ENCODE results near the gene TEX22.

TEX22 gene

GRCh38 chr14:105389534-105389933, 8.8 kb upstream of the TEX22 start:
- no peak overlapping the region for H3K4me3 ChIP-seq (replicated peaks in 1 of 2; ENCODE audit: low read depth in 2 of 2, low read length in 2 of 2)
- DNase-seq (ENCODE audit: low read depth in 2 of 2): no peak
- TF ChIP-seq CTCF (IDR thresholded peaks at IDR 0.05; ENCODE audit: low read depth, low read length): no peak

- TF ChIP-seq CTCF (IDR thresholded peaks at IDR 0.05; ENCODE audit: low read depth, low read length): no peak
- DNase-seq (ENCODE audit: low read depth in 2 of 2): no peak
- H3K4me3 ChIP-seq (replicated peaks in 1 of 2; ENCODE audit: low read depth in 2 of 2, low read length in 2 of 2): no peak overlapping the region
These were observed 8.1 kb upstream of the TEX22 start for GRCh38 chr14:105389976-105390848.

DNA sequence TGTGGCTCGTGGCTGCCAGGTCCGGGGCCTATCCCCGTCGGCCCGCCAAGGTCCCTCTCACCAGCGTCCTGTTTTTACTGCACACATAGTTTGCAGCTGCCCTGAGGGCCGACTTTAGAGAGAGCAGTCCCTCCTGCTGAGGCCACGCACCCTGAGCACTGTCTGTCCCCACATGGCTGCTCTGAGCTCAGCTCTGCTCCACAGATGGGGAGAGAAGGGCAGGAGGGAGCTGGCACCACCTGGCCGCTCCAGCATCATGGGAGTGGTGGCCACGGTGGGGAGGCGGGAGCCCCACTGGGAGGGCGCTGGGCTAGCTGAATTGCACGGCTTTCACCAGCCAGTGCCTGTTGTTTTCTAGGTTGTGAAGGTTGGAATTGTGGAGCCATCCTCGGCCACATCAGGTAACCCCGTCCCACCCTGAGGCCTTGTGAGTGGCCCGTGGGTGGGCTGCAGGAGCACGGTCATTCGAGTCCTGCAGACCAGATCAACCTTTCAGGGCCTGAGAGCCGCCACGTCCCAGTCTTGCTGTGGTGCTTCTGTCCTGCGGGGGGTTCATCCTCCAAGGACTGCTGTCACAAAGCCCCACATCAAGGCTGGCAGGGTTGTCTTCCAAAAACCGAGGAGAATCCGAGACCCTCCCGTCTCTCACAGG, 7.4 kb upstream of the TEX22 start:
- no peak for TF ChIP-seq CTCF (IDR thresholded peaks at IDR 0.05; ENCODE audit: low read depth, low read length)
- DNase-seq (ENCODE audit: low read depth in 2 of 2): no peak
- no peak overlapping the region for H3K4me3 ChIP-seq (replicated peaks in 1 of 2; ENCODE audit: low read depth in 2 of 2, low read length in 2 of 2)

DNA sequence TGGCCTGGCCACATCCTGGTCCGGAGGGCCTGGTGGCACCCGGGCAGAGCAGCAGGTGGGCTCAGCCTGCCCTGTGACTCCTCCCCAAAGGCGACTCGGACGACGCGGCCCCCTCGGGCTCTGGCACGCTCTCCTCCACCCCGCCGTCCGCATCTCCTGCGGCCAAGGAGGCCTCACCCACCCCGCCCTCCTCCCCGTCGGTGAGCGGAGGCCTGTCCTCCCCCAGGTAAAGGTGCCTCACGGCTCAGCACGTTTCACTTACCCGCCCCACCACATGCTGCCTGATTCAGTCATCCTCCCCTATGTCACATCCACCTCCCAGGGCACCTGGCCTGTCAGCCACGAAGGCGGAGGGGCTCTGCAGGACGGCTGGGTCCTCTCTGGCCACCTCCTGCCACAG, 6.8 kb upstream of the TEX22 start:
- no peak for DNase-seq (ENCODE audit: low read depth in 2 of 2)
- no peak overlapping the region for H3K4me3 ChIP-seq (replicated peaks in 1 of 2; ENCODE audit: low read depth in 2 of 2, low read length in 2 of 2)
- no peak for TF ChIP-seq CTCF (IDR thresholded peaks at IDR 0.05; ENCODE audit: low read depth, low read length)

DNA sequence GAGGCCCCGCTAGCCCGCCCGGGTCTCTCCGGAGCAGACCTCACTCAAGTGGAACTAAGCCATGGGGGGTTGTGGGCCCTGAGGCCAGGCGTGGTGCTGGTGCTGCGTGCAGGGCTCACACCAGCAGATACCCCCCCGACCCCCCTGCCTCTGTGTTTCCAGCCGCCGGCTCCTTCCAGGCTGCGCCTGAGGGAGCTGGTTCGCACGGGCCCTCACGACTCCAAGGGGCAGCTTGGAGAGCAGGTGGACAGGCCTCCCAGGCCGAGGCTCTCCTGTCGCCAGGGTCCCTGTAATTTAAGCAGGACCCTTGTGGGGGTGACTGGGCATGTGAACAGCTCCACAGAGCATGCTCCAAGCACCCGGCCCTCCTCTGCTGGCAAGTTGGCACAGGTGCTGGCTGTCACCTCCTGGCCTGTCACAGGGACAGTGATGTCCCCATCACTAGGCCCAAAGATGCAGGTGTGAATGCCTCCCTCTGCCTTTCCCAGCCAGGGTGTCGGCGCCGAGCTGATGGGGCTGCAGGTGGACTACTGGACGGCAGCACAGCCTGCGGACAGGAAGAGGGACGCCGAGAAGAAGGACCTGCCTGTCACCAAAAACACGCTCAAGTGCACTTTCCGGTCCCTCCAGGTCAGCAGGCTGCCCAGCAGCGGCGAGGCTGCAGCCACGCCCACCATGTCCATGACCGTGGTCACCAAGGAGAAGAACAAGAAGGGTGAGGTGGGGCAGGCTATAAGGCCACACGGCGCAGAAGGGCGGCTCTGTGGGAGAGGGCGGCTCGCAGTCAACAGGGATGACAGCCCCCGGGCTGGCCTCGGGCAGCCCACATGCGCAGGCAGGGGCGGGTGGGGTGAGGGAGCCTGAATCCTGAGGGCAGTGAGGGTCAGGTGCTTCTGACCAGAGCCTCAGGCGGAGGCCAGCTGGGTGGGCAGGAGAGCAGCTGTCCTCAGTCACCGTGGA, 5.9 kb upstream of the TEX22 start:
- no peak for DNase-seq (ENCODE audit: low read depth in 2 of 2)
- H3K4me3 ChIP-seq (replicated peaks in 1 of 2; ENCODE audit: low read depth in 2 of 2, low read length in 2 of 2): no peak overlapping the region
- TF ChIP-seq CTCF (IDR thresholded peaks at IDR 0.05; ENCODE audit: low read depth, low read length): no peak

- TF ChIP-seq CTCF (IDR thresholded peaks at IDR 0.05; ENCODE audit: low read depth, low read length): no peak
- H3K4me3 ChIP-seq (replicated peaks in 1 of 2; ENCODE audit: low read depth in 2 of 2, low read length in 2 of 2): no peak overlapping the region
- no peak for DNase-seq (ENCODE audit: low read depth in 2 of 2)
These were observed 5.2 kb upstream of the TEX22 start for GRCh38 chr14:105393151-105393550.

Data from cardiac fibroblast (primary cell).